ENCODE data around the gene MAU2. TPM values are rescaled to one million over a fixed set of nuclear protein-coding genes. Genes with fewer than 3 reads are reported as not detected.

The MAU2 gene
- total RNA-seq, 2 donors from 2014 or later = 64.1 to 64.3 TPM

GRCh38 chr19:19279853-19280252, 40.8 kb upstream of the MAU2 start:
- no peaks in the 10 kb centered on the region for H3K9me3 Mint-ChIP-seq
- no peaks in the 10 kb centered on the region for H3K4me1 Mint-ChIP-seq
- Histone ChIP-seq H3K4me3 (ENCODE audit: low read length) (no peak overlapping the region), H3K9ac (ENCODE audit: extremely low read depth, low read length, poor library complexity, severe bottlenecking) (no peak overlapping the region), H3K4me1 (ENCODE audit: control insufficient read depth, insufficient read depth, low read length) (no peaks in the 10 kb centered on the region), H3K27ac (ENCODE audit: low read depth, low read length) (no peak overlapping the region), H3K27me3 (ENCODE audit: control insufficient read depth, insufficient read depth, low read length, poor library complexity, severe bottlenecking) (no peaks in the 10 kb centered on the region), H3K36me3 (ENCODE audit: control insufficient read depth, insufficient read depth, low read length) (peaks cover 63% of the 10 kb centered on the region), H3K9me3 (ENCODE audit: control insufficient read depth, low read length) (no peaks in the 10 kb centered on the region)
- DNase-seq = no peak
- peaks cover 46% of the 10 kb centered on the region for H3K36me3 Mint-ChIP-seq (ENCODE audit: low read depth)
- no peak overlapping the region for H3K27ac Mint-ChIP-seq
- no peak for TF ChIP-seq CTCF (conservative IDR thresholded peaks at IDR 0.05)
- H3K27me3 Mint-ChIP-seq (ENCODE audit: insufficient read depth) = no peaks in the 10 kb centered on the region
- H3K4me3 Mint-ChIP-seq = no peak overlapping the region
- WGBS, 2 experiments (ENCODE audit: insufficient coverage in 1 of 2, insufficient read length in 1 of 2) = 95 to 98% methylated on average over 12 to 16 of the region's 16 CpGs

- no peak for TF ChIP-seq CTCF (conservative IDR thresholded peaks at IDR 0.05)
- Histone ChIP-seq H3K27ac (ENCODE audit: low read depth, low read length) (no peak overlapping the region), H3K4me1 (ENCODE audit: control insufficient read depth, insufficient read depth, low read length) (no peaks in the 10 kb centered on the region), H3K36me3 (ENCODE audit: control insufficient read depth, insufficient read depth, low read length) (peaks cover 68% of the 10 kb centered on the region), H3K9ac (ENCODE audit: extremely low read depth, low read length, poor library complexity, severe bottlenecking) (no peak overlapping the region), H3K4me3 (ENCODE audit: low read length) (no peak overlapping the region), H3K9me3 (ENCODE audit: control insufficient read depth, low read length) (no peaks in the 10 kb centered on the region), H3K27me3 (ENCODE audit: control insufficient read depth, insufficient read depth, low read length, poor library complexity, severe bottlenecking) (no peaks in the 10 kb centered on the region)
- Mint-ChIP-seq H3K4me3 (no peak overlapping the region), H3K27me3 (ENCODE audit: insufficient read depth) (no peaks in the 10 kb centered on the region), H3K27ac (no peak overlapping the region), H3K36me3 (ENCODE audit: low read depth) (peaks cover 49% of the 10 kb centered on the region), H3K9me3 (no peaks in the 10 kb centered on the region), H3K4me1 (no peaks in the 10 kb centered on the region)
- 94 to 96% methylated on average over 12 to 16 of the region's 16 CpGs for WGBS, 2 experiments (ENCODE audit: insufficient coverage in 1 of 2, insufficient read length in 1 of 2)
- DNase-seq = no peak
These were observed 40.1 kb upstream of the MAU2 start for GRCh38 chr19:19280561-19280960.

- Histone ChIP-seq H3K4me3 (ENCODE audit: low read length) (no peak overlapping the region), H3K36me3 (ENCODE audit: control insufficient read depth, insufficient read depth, low read length) (peaks cover 68% of the 10 kb centered on the region), H3K27ac (ENCODE audit: low read depth, low read length) (no peak overlapping the region), H3K9me3 (ENCODE audit: control insufficient read depth, low read length) (no peaks in the 10 kb centered on the region), H3K9ac (ENCODE audit: extremely low read depth, low read length, poor library complexity, severe bottlenecking) (no peak overlapping the region), H3K4me1 (ENCODE audit: control insufficient read depth, insufficient read depth, low read length) (no peaks in the 10 kb centered on the region), H3K27me3 (ENCODE audit: control insufficient read depth, insufficient read depth, low read length, poor library complexity, severe bottlenecking) (no peaks in the 10 kb centered on the region)
- Mint-ChIP-seq H3K36me3 (ENCODE audit: low read depth) (peaks cover 47% of the 10 kb centered on the region), H3K4me1 (no peaks in the 10 kb centered on the region), H3K9me3 (no peaks in the 10 kb centered on the region), H3K4me3 (no peak overlapping the region), H3K27me3 (ENCODE audit: insufficient read depth) (no peaks in the 10 kb centered on the region), H3K27ac (no peak overlapping the region)
- no peak for DNase-seq
- no peak for TF ChIP-seq CTCF (conservative IDR thresholded peaks at IDR 0.05)
- 91 to 96% methylated on average over 9 to 10 of the region's 10 CpGs for WGBS, 2 experiments (ENCODE audit: insufficient coverage in 1 of 2, insufficient read length in 1 of 2)
These were observed 34.9 kb upstream of the MAU2 start for GRCh38 chr19:19285686-19286085.
